GM21825 (cell line): Measurements from ENCODE around the gene KIF21B.
"Not testable (repeated sequence)": the region's sequence is repeated elsewhere in the genome, so short reads cannot be mapped to it uniquely, and the experiment has no call there.

Experiments
- ATAC-seq: cut with Tn5 transposase; IDR thresholded peaks from one replicate; pipeline ENCODE4 v1.9.1; 2021; ENCODE audit warnings: mild to moderate bottlenecking, moderate library complexity; ENCODE audit not compliant: unreplicated experiment

The KIF21B gene

DNA sequence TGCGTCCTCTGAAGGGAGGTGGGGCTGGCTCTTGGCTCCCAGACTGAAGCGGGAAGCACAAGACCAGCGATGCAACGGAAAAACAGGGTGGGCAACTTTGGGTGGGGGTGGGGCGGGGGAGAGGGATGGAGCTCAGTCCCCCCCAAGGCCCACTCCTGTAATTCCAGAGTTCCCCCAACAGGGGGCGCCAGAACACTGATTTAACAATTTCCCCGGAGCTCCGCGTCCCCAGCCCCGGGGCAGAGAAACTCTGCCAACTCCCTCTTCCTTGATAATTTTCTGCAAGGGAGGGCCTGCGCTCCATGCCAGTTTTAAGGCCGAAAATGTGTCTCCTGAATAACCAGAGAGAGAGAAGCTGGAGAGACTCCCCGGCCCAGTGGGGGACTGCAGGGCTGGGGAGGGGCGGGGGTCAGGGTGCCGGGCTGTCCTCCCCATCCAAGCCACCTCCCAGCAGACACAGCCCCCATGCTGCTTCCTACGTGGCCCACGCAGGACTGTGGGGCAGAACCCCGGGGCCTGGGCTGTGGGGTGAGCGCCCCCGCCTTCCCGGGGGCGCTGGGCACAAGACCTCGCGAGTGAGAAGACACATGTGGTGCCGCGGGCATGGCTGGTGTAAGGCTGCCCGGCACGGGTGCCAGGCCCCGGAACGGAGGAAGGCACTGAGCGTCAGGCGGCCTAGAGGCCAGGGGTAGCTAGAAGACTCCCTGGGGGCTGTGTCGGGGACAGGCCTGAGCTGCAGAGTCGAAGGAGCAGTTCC lies 51.4 kb downstream of the KIF21B start:
- no peak for ATAC-seq

DNA sequence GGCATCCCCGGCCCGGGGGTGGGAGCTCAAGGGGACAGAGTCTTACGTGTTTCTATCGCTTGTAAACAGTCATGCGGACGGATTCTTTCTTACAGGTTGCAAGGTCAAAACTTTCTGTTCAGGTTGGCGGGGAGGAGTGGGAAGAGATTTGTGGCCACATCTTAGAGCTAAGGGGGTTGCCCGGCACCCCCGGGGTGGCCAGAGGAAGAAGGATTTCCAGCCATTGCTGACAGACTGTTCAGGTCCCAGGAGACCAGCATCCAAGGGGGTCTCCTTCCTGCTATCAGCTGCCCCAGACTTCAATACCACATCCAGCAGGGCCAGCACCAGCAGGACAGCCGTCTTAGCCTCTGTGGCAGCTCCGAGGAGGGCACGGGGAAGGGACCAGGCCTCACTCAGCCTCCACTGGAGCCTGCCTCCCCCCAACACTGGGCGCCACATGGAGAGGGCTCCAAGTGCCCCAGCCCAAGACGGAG lies 52.0 kb downstream of the KIF21B start:
- ATAC-seq, result no peak

DNA sequence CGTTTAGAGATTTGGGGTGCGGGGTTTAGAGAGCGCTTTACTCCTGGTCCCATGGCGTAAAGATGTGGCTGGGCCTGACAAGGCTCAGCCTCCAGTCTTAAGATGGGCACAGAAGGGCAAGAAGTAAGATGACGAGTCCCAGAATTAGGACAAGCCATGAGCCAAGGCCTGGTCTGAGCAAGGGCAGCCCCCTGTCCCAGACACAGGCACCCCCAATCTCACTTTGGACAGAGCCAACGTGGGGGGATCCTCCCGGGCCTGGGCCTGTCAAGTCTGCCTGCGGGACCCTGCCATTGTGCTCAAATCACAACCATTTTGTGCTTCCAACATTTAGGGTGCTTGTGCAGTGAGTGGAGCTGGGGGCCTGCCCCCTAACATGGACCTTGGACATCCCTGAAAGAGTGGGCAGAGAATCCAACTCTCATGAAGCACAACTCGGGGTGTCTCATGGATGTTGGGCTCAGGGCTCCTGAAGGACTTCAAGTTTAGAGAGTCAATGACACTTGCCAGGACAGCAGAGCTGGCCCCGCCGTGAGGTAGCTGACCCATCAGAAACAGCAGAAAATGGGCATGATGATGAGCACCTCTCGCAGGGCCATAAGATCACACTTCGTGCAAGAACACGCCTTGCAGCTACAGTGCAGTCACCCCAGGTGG lies 52.6 kb downstream of the KIF21B start:
- no peak for ATAC-seq

DNA sequence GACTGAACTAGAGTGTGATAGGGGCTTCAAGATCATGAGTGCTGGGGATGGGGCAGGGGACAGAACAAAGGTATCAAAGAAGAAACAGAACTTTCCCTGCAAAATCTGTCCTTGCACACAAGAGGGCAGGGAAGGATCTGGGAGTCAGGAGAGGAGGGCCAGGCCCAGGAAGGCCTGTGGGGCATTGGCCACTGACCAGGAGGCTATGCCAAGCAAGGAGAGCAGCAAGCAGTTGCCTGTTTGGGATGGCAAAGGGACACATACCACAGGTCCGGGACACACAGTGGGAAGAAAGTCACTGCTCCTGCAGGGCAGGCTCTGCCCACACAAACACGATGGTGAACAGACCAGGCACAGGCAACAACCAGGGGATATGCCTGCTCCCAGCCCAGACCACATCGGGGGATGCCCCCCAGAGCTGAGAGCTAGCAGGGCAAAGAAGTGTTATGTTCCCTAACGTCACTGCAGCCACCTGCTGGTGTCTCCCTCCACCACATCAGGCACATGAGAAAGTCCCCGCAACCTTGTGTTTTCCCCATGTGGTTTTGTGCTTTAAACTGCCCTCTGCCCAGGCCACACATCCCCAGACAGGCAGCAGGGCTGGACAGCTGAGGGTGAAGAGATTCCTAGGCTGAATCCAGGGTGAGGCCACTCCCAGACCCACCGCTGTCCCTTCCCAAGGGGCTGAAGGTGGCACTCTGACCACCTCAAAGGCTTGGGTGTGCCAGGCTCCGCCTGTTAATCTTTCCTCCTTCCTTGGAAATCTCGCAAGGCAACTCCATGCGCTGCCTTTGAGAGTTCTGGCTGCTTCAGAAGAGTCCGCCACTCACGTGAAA lies 53.6 kb downstream of the KIF21B start:
- ATAC-seq, result peak; percentile 87

DNA sequence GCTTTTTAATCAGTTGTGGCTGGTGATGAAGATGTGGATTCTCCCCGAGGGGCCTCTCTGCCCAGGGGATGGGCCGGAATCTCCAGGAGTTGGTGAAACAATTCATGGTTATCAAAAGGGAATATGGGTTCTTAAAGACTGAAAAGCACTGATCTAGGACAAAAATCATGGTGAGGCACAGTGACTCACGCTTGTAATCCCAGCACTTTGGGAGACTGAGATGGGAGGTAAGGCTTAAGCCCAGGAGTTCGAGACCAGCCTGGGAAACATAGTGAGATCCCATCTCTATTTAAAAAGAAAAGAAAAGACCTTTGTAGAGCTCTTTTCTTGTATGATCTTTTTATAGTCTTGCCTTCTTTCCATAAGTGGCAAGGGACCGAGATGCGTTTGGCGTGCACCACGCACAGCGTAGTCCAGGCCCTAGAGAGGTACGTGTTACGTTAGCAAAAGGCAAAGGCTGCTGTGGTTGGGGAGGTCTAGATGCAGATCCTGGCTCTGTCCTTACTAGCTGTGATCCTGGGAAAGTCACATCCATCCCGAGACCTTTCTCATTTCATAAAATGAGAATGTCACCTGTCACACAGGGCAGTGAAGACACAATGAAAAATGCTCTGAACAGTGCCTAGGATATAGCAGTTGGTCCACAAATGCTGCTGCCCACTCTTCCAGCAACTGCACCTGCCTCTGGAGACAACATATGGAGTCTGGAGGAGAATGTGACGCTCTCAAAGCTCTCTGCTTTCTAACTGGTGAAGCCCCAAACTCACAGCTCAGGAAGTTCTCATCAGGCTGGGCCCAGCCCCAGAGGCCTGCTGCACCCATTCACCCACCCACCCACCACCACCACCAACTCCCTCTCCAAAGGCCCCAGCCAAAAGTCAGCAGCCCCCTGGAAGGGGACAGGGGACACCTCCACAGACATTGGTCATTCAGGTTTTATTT lies 54.8 kb downstream of the KIF21B start:
- no peak for ATAC-seq

DNA sequence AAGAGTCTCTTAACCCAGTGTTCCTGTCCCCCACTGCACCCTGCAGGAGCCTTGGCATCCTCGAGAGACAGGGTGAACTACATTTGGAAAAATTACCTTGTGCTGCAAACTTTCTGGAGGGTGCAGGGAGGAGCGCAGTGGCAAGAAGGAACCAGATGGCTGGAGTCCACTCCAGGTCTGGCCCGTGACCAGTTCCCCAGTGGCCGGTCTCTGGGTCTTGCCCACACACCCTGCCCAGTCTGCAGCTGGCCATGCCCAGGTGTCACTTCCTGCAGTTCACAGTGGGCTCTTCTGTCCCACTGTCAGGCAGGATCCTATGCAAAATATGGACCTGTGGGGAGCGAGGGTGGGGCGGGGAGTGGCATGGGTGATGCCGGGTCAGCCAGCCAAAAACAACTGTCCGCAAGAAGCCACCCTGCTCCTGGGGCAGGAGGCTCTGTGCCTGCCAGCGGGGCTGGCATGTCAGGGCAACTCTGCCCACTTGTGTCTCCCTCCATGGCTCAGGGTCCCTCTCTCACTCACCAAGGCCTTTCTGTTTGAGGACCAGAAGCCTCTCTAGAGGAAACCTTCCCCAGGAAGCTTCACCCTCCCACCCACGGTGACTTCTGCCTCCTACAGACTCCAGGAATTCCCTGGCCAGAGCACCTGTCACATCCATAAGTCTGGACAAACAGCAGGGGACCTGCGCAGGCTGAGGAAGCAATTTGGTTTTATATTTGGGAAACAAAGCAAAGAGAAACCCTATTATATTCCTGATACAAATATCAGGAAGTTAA lies 55.6 kb downstream of the KIF21B start:
- no peak for ATAC-seq

DNA sequence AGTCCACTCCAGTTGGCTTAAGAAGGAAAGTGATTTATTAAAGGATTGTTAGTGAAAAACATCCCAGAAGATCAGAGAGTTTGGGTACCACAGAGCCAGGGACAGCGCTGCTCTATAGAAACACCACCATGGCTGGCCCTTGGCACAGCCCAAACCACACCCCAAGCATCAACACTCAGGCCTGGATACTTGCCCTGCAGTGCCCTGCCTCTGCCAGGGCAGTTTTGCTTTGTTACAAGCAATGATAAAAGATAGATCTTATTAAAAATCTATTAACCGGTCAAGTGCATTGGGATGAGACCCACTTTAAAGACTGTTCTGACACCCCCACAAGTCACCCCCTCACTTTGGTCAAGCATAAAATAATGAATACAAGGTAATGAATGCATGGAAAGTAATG lies 56.6 kb downstream of the KIF21B start:
- no peak for ATAC-seq

DNA sequence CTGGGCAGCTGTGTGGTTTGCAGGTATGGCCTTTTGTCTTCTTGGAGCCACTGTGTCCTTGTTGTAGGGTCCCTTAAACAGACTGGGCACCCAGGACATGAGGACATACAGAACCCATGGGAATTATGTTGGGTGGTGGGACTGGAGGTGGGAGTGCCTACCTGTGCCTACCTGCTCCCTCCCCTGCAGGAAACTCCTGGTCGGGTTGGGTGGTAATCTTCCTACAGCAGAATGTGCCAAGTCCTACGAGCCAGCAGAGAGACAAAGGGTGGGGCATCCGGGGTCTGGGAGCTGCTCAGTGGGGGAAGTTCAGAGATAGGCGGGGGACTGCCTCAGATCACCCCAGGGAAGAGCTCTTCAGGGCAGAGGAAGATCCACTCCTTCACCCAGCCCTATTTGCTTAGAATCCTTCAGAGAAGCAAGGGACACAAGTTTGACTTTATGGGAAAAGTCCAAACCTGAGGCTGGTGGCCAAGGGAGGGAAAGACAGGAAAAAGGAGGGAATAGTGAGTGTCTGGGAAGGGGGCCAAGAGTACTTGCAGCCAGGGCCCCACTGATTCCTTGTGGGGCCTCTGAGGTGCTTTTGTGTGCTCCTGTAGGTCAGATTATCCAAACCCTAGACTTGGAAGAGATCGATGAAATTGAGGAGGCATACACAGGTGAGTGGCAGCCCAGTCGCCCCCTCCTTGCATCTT lies 58.3 kb downstream of the KIF21B start:
- no peak for ATAC-seq

DNA sequence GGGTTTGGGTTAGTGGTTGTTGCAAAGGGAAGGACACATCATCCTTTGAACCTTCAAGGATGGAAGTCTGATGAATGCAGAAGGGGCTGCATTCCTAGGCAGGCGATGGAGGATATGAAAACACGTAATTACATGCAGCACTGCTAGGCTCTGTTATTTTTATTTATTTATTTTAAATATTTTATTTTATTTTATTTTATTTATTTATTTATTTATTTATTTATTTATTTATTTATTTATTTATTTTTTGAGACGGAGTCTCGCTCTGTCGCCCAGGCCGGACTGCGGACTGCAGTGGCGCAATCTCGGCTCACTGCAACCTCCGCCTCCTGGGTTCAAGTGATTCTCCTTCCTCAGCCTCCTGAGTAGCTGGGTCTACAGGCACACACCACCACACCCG lies 59.6 kb downstream of the KIF21B start:
- not testable (repeated sequence) for ATAC-seq

DNA sequence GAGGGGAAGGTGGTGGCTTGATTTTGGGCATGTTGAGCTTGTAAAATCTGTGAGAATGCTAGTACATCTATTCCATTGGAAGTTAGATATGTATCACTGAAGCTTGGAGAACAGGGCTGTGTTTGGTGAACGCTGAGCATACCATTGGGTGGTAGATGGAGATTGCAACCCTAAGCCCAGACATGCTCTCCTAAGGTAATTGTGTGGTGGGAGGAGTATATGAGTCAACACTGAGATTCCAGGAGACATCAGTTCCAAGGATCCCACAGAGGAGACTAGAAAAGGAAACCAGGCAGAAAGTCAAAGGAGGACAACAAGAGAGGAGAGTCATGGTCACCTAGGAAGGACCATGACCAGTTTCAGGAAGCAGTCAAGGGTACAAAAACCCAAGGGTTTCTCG lies 60.4 kb downstream of the KIF21B start:
- ATAC-seq, result no peak

DNA sequence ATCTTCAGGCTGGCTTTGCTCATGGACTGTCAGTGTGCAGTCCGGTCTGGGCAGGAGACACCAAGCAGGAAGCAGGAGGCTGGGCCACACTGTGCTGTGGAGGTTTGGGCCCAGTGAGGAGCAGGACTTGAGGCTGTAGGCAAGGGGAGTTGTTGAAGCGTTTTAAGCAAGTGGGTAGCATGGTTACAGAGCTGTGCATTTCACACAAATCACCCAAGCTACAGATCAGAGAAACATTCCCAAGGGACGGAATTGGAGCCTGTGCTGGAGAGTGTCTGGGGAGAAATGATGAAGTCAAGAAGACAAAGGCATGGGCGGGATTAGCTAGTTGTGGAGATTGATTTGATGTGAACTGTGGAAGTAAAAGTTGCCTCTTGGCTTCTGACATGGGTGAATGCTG lies 60.9 kb downstream of the KIF21B start:
- no peak for ATAC-seq

DNA sequence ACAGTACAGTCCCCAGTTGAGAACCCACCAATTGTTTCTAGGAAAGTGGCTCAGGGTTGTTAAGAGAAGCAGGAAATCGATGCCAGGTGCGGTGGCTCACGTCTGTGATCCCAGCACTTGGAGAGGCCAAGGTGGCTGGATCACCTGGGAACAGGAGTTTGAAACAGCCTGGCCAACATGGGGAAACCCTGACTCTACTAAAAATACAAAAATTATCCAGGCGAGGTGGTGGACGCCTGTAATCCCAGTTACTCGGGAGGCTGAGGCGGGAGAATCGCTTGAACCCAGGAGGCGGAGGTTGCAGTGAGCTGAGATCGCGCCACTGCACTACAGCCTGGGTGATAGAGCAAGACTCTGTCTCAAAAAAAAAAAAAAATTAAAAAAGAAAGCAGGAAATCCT lies 61.4 kb downstream of the KIF21B start:
- not testable (repeated sequence) for ATAC-seq

DNA sequence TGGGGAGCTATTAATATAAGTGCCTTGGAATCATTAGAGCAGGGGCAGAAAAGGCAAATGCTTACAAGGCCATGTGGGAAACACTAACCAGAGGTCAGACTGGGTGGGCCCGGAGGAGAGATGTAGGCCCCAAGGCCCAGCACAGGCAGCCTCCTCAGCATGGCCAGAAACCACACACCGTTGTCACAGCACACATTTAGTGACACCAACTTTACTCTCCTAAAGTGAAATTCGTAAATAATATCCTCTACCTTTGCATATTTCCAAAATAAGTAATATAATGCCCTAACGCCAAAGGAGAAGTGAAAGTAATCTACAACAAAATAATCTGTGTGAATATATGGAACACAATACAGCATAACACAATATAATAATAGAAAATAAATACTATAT lies 62.6 kb downstream of the KIF21B start:
- ATAC-seq, result no peak

DNA sequence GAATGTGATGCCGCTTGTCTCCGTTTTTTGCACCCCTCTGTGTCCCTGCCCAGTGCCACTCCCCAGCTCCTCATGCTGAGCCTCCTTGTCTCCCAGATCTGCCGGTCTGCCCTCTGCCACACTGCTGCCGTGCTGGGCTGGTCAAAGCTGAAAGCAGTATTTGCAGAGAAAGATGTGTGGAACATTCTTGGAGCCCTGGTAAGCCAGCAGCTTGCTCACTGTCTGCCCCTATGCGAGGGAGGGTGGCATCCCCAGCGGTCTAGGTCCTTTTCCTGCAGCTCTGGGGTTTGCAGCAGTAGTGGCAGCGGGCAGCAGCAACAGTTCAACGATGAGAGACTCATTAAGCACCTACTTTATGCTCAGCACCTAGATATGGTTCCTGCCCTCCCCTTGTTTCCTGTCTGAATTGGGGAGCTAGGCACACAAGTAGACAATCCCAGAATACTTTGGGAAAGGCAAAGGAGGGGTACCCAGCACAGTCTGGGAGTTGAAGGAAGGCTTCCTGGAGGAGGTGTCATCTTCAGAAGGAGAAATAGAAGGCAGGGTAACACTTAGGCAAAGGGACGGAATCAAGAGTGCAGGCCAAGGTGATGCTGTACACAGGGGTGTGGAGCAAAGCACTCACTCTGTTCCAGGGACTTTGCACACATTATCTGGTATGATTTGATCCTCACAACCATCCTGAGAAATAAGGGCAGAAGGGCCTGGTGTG lies 63.1 kb downstream of the KIF21B start:
- no peak for ATAC-seq

DNA sequence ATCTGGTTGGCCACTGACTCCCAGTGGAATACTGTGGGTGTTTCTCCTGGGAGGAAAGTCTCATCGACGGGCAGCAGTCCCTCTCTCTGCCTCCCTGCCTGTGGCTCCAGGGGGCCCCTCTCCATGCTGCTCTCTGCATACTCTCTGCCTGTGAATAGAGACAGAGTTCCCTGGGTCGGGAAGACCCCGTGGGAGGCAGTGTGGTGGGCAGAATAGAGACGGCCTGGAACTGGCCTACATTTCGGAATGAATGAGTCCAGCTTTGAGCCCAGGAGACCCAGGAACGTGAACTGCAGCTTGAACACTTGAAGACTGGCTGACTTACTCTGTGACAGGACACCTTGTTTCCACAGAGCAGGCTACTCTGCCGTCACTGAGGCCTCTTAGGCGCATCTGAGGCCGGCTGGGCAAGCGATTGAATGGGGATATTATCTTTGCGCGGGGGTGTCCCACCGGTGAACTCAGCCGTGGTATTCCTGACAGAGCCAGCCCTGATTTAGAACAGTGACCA lies 64.0 kb downstream of the KIF21B start:
- ATAC-seq, result no peak

DNA sequence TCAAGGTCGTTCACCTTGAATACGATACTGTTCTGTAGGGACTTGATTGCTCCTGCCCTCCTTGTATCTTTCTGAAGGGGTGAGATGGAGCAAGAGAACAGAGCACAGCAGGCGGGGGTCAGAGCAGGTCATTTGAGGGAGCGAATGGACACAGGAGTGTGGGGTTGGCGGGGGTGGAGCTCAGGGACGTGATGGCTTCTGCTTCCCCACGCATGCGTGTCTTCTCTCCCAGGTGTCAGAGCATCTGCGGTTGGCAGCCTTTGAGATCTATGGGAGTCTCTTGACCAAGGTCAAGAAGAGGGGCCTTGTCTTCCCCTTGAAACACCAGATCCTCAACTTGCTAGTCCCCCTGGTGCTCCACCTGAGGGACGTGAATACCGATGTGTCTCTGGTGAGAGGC lies 64.9 kb downstream of the KIF21B start:
- no peak for ATAC-seq

DNA sequence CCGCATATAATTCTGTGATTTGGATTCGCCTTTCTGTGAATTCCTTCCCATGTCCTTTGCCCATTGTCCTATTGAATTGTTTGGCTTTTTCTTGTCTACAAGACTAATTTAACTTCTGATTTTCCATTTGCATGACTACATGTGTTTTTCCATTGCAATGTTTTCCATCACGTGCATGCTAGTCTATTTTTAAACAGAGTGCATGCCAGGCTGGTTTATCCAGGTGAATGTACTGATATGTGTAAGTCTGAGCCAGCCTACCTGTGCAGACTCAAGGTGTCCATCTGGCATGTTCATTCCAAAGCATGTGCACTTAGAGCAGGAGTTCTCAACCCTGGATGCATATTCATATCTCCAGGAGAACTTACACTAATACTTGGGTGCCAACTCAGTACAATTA lies 69.1 kb downstream of the KIF21B start:
- no peak for ATAC-seq

DNA sequence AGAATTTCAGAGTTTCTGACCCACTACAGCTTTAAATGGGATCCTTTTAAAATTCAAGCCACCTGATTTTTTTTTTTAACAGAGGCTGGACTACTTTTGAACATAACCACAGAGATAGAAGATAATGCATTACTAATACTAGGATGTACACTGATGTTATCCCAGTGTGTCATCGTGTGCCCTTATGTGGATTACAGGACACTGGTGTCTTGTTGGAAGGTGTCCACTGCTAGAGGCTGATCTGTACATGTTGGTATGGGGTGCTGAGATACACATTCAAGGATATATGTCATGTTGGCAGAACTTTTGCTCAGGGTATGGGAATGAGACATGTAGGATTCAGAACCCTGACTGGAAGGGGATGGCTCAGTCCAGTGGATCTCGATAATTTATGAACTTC lies 72.5 kb downstream of the KIF21B start:
- ATAC-seq, result no peak
